Astrocyte (in vitro differentiated cells and primary cell): ENCODE results near the gene WSB2.

Source experiments
- CTCF ChIP-seq: IDR thresholded peaks from 2 replicates; pipeline ENCODE4 v1.5.1; 2011; ENCODE audit warnings: low read depth, mild to moderate bottlenecking, inconsistent platforms, low read length, moderate library complexity; ENCODE audit not compliant: insufficient read depth
- EZH2 ChIP-seq: IDR thresholded peaks from 2 replicates; pipeline ENCODE4 v1.6.1; 2012; ENCODE audit warnings: mild to moderate bottlenecking, low read length, inconsistent platforms; ENCODE audit not compliant: insufficient read depth

GRCh38 chr12:118061011-118061872 is at the start of gene WSB2:
- no peak for TF ChIP-seq CTCF
- no peak for TF ChIP-seq EZH2
